ENCODE data around the gene KCNQ1.
A peak's percentile ranks its signal among the peaks of the same experiment; 100 is the strongest.

Gene KCNQ1

DNA sequence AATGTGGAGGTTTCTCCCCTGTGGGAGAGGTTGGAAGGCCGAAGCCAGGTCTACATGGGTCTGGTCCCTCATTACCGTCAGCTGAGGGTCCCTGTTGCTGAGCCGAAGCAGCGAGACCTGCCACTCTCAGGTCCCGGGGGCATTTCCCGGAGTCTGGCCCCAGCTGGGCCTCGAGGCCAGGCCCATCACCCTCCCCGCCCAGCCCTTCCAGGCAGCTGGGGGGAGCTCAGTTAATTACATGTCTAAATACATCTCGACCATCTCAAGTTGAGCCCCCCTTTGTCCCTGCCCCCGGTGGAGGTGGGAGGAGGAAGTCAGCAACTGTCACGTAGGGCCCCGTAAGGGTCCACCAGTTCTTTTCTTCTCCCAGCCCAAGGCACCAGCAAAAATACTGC, 437.2 kb downstream of the KCNQ1 start:
- Histone ChIP-seq H2BK15ac (ENCODE audit: low read depth, poor library complexity, severe bottlenecking) (no peak overlapping the region), H2BK12ac (ENCODE audit: low read length in 2 of 2) (no peak overlapping the region), H3K4me1 (ENCODE audit: control insufficient read depth, insufficient read depth, low read depth, low read length) (peaks cover 36% of the 10 kb centered on the region), H4K91ac (ENCODE audit: low read length) (peak overlapping the region; percentile 43), H3K23ac (ENCODE audit: low read length in 2 of 2) (no peak overlapping the region), H3K4ac (ENCODE audit: low read depth in 1 of 2, low read length in 2 of 2) (no peak overlapping the region), H2BK5ac (ENCODE audit: low read depth, low read length, poor library complexity, severe bottlenecking) (no peak overlapping the region), H3K27me3 (ENCODE audit: control insufficient read depth in 1 of 2, insufficient read depth in 1 of 2, low read length in 2 of 2) (peaks cover 0 to 19% of the 10 kb centered on the region in 2 experiments), H3K36me3 (ENCODE audit: control insufficient read depth in 1 of 2, insufficient read depth in 2 of 2, low read depth in 1 of 2, low read length in 2 of 2) (peaks cover 0 to 18% of the 10 kb centered on the region in 2 experiments), H3K4me3 (ENCODE audit: insufficient read depth in 1 of 2, low read depth in 1 of 2, low read length in 2 of 2) (no peak overlapping the region), H2BK120ac (ENCODE audit: low read depth, low read length) (no peak overlapping the region), H3K9ac (ENCODE audit: low read length) (no peak overlapping the region), H2AFZ (ENCODE audit: low read depth, low read length) (no peak overlapping the region), H3K4me2 (ENCODE audit: low read length, poor library complexity, severe bottlenecking) (no peak overlapping the region), H3K9me3 (ENCODE audit: control insufficient read depth, low read length) (no peaks in the 10 kb centered on the region), H3K14ac (ENCODE audit: low read length in 2 of 2) (no peak overlapping the region), H4K8ac (ENCODE audit: low read length) (no peak overlapping the region), H2AK5ac (ENCODE audit: low read length, severe bottlenecking) (peak overlapping the region; percentile 5), H3K18ac (ENCODE audit: low read depth in 1 of 2, low read length in 2 of 2) (no peak overlapping the region), H3K79me1 (replicated peaks; ENCODE audit: low read length, poor library complexity, severe bottlenecking) (peaks cover 8% of the 10 kb centered on the region), H3K27ac (ENCODE audit: low read length, poor library complexity, severe bottlenecking) (no peak overlapping the region)
- 75% methylated on average over 11 of the region's 12 CpGs for WGBS
- no peak for DNase-seq

DNA sequence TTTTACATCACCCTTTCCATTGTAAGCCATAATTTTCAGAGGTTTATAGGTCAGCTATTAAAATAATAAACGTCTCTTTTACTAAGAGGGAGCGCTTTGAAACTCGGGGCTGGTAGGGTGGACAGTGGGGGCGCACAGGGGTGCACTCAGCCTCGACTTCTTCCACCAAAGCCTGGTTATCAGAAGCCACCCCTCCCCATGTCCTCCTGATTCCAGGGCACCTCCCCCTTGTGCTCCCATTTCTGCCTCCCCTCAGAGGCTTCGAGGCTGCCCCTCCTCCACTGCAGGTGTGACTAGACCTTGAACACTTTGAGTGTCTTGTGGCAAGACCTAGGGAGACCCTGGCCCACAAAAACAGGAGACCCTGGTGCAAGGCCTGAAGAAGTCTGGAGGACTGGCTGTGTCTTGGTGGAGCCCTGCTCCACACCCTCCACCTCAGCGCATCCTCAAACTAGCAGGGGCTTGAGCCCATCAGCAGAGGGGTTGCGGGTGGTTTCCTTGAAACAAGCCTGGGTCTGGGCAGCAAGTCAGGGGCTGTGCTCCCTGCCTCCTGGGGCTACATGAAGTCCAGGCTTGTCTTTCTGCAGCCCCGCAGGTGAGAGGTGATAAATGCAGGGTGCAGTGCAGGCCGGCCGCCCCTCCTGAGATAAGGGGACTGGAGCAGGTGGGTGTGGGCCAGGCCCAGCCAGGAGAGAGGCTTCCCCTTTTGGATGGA, 437.7 kb downstream of the KCNQ1 start:
- DNase-seq, result no peak
- Histone ChIP-seq H3K23ac (ENCODE audit: low read length in 2 of 2) (no peak overlapping the region), H2BK12ac (ENCODE audit: low read length in 2 of 2) (no peak overlapping the region), H3K14ac (ENCODE audit: low read length in 2 of 2) (no peak overlapping the region), H3K4ac (ENCODE audit: low read depth in 1 of 2, low read length in 2 of 2) (no peak overlapping the region), H3K27me3 (ENCODE audit: control insufficient read depth in 1 of 2, insufficient read depth in 1 of 2, low read length in 2 of 2) (peaks cover 0 to 19% of the 10 kb centered on the region in 2 experiments), H4K91ac (ENCODE audit: low read length) (no peak overlapping the region), H2BK5ac (ENCODE audit: low read depth, low read length, poor library complexity, severe bottlenecking) (no peak overlapping the region), H3K79me1 (replicated peaks; ENCODE audit: low read length, poor library complexity, severe bottlenecking) (peaks cover 8% of the 10 kb centered on the region), H3K4me3 (ENCODE audit: insufficient read depth in 1 of 2, low read depth in 1 of 2, low read length in 2 of 2) (peak overlapping the region; percentile 31 to 81), H2AFZ (ENCODE audit: low read depth, low read length) (no peak overlapping the region), H3K9ac (ENCODE audit: low read length) (peak overlapping the region; percentile 80), H3K9me3 (ENCODE audit: control insufficient read depth, low read length) (no peaks in the 10 kb centered on the region), H3K4me2 (ENCODE audit: low read length, poor library complexity, severe bottlenecking) (peak overlapping the region; percentile 53), H4K8ac (ENCODE audit: low read length) (no peak overlapping the region), H2BK120ac (ENCODE audit: low read depth, low read length) (no peak overlapping the region), H2BK15ac (ENCODE audit: low read depth, poor library complexity, severe bottlenecking) (no peak overlapping the region), H3K4me1 (ENCODE audit: control insufficient read depth, insufficient read depth, low read depth, low read length) (peaks cover 39% of the 10 kb centered on the region), H3K18ac (ENCODE audit: low read depth in 1 of 2, low read length in 2 of 2) (no peak overlapping the region), H3K36me3 (ENCODE audit: control insufficient read depth in 1 of 2, insufficient read depth in 2 of 2, low read depth in 1 of 2, low read length in 2 of 2) (peaks cover 0 to 18% of the 10 kb centered on the region in 2 experiments), H2AK5ac (ENCODE audit: low read length, severe bottlenecking) (no peak overlapping the region), H3K27ac (ENCODE audit: low read length, poor library complexity, severe bottlenecking) (no peak overlapping the region)
- WGBS, result 87% methylated on average over 11 of the region's 11 CpGs

DNA sequence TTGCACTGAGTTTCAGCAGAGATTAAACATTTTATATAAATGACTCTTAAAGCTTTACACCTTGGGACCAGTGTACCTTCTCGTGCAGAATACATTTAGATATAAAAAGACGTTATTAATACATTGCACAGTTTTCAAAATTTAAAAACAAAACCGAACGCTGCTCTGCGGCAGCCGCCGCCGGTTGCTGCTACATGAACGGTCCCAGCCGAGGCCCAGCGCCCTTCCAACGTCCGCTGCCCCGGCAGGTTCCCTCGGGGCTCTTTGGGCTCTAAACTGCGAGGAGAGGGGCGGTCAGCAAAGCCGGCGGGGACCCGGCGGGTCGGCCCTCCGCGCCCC, 438.8 kb downstream of the KCNQ1 start:
- peak overlapping the region in 1 of 2 experiments; percentile 42 for H3K14ac ChIP-seq (ENCODE audit: low read length in 2 of 2)
- H3K23ac ChIP-seq (ENCODE audit: low read length in 2 of 2), result peak overlapping the region in 1 of 2 experiments; percentile 79
- H2BK12ac ChIP-seq (ENCODE audit: low read length in 2 of 2), result peak overlapping the region in 1 of 2 experiments; percentile 73
- peak overlapping the region; percentile 61 for H4K8ac ChIP-seq (ENCODE audit: low read length)
- H3K36me3 ChIP-seq (ENCODE audit: control insufficient read depth in 1 of 2, insufficient read depth in 2 of 2, low read depth in 1 of 2, low read length in 2 of 2), result peaks cover 0 to 18% of the 10 kb centered on the region in 2 experiments
- no peak overlapping the region for H2AK5ac ChIP-seq (ENCODE audit: low read length, severe bottlenecking)
- WGBS, result 9% methylated on average over 21 of the region's 24 CpGs
- peak overlapping the region; percentile 80 for H3K4me2 ChIP-seq (ENCODE audit: low read length, poor library complexity, severe bottlenecking)
- peak overlapping the region; percentile 77 to 81 for H3K4me3 ChIP-seq (ENCODE audit: insufficient read depth in 1 of 2, low read depth in 1 of 2, low read length in 2 of 2)
- no peak overlapping the region for H2AFZ ChIP-seq (ENCODE audit: low read depth, low read length)
- peak overlapping the region; percentile 80 for H3K9ac ChIP-seq (ENCODE audit: low read length)
- peak overlapping the region; percentile 85 for H2BK15ac ChIP-seq (ENCODE audit: low read depth, poor library complexity, severe bottlenecking)
- DNase-seq, result no peak
- peaks cover 0 to 19% of the 10 kb centered on the region in 2 experiments for H3K27me3 ChIP-seq (ENCODE audit: control insufficient read depth in 1 of 2, insufficient read depth in 1 of 2, low read length in 2 of 2)
- peak overlapping the region; percentile 87 for H2BK120ac ChIP-seq (ENCODE audit: low read depth, low read length)
- peaks cover 45% of the 10 kb centered on the region for H3K4me1 ChIP-seq (ENCODE audit: control insufficient read depth, insufficient read depth, low read depth, low read length)
- H2BK5ac ChIP-seq (ENCODE audit: low read depth, low read length, poor library complexity, severe bottlenecking), result no peak overlapping the region
- no peak overlapping the region for H3K27ac ChIP-seq (ENCODE audit: low read length, poor library complexity, severe bottlenecking)
- peak overlapping the region; percentile 15 to 91 for H3K18ac ChIP-seq (ENCODE audit: low read depth in 1 of 2, low read length in 2 of 2)
- H3K79me1 ChIP-seq (replicated peaks; ENCODE audit: low read length, poor library complexity, severe bottlenecking), result peaks cover 8% of the 10 kb centered on the region
- H4K91ac ChIP-seq (ENCODE audit: low read length), result peak overlapping the region; percentile 90
- peak overlapping the region in 1 of 2 experiments; percentile 71 for H3K4ac ChIP-seq (ENCODE audit: low read depth in 1 of 2, low read length in 2 of 2)
- H3K9me3 ChIP-seq (ENCODE audit: control insufficient read depth, low read length), result no peaks in the 10 kb centered on the region

DNA sequence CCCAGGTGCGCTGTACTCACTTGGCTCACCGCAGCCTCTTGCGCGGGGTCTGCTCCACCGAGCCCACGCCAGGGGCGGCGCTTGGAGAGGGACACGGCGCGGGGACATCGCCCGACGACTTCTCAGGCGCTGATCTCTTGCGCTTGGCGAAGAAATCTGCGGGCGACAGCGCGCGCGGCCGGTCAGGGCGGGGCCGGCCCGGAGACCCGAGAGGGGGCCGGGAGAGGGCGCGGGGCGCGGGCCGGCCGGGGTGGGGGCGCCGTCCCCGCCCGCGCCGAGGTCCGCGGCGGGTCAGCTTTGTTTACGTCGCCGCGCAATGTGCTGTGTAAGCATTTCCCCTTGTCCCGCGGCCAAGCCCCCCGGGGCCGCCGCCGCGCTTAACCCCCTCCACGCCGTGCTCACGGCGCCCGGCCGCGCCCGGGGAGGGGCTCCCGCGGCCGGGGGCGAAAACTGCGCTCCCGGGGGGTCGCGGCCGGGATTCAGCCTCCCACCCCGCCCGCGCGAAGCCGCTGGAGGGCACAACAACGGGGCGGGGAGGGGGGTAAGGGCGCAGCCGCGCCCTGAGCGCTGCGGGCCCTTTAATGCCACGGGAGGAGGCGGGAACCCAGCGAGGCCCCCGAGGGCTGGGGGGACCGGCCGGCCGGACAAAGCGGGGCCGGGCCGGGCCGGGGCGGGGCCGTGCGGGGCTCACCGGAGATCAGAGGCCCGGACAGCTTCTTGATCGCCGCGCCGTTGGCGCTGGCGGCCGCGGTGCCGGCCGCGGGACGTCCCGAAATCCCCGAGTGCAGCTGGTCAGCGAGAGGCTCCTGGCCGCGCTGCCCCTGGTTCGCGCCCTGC, 439.4 kb downstream of the KCNQ1 start:
- Histone ChIP-seq H2BK15ac (ENCODE audit: low read depth, poor library complexity, severe bottlenecking) (peak overlapping the region; percentile 85), H3K4me1 (ENCODE audit: control insufficient read depth, insufficient read depth, low read depth, low read length) (peaks cover 45% of the 10 kb centered on the region), H3K14ac (ENCODE audit: low read length in 2 of 2) (peak overlapping the region in 1 of 2 experiments; percentile 42), H2AK5ac (ENCODE audit: low read length, severe bottlenecking) (no peak overlapping the region), H3K23ac (ENCODE audit: low read length in 2 of 2) (peak overlapping the region in 1 of 2 experiments; percentile 79), H2BK5ac (ENCODE audit: low read depth, low read length, poor library complexity, severe bottlenecking) (peak overlapping the region; percentile 33), H4K91ac (ENCODE audit: low read length) (peak overlapping the region; percentile 90), H3K4me2 (ENCODE audit: low read length, poor library complexity, severe bottlenecking) (peak overlapping the region; percentile 80), H2AFZ (ENCODE audit: low read depth, low read length) (no peak overlapping the region), H3K27me3 (ENCODE audit: control insufficient read depth in 1 of 2, insufficient read depth in 1 of 2, low read length in 2 of 2) (peaks cover 0 to 19% of the 10 kb centered on the region in 2 experiments), H3K18ac (ENCODE audit: low read depth in 1 of 2, low read length in 2 of 2) (peak overlapping the region; percentile 64 to 91), H3K27ac (ENCODE audit: low read length, poor library complexity, severe bottlenecking) (no peak overlapping the region), H2BK120ac (ENCODE audit: low read depth, low read length) (peak overlapping the region; percentile 87), H4K8ac (ENCODE audit: low read length) (peak overlapping the region; percentile 74), H2BK12ac (ENCODE audit: low read length in 2 of 2) (peak overlapping the region in 1 of 2 experiments; percentile 73), H3K36me3 (ENCODE audit: control insufficient read depth in 1 of 2, insufficient read depth in 2 of 2, low read depth in 1 of 2, low read length in 2 of 2) (peaks cover 0 to 12% of the 10 kb centered on the region in 2 experiments), H3K9ac (ENCODE audit: low read length) (peak overlapping the region; percentile 80), H3K4me3 (ENCODE audit: insufficient read depth in 1 of 2, low read depth in 1 of 2, low read length in 2 of 2) (peak overlapping the region; percentile 77 to 81), H3K4ac (ENCODE audit: low read depth in 1 of 2, low read length in 2 of 2) (peak overlapping the region in 1 of 2 experiments; percentile 71), H3K9me3 (ENCODE audit: control insufficient read depth, low read length) (no peaks in the 10 kb centered on the region), H3K79me1 (replicated peaks; ENCODE audit: low read length, poor library complexity, severe bottlenecking) (peaks cover 8% of the 10 kb centered on the region)
- peak; percentile 46 for DNase-seq
- WGBS, result under 1% methylated on average over 81 of the region's 119 CpGs

Data from mesenchymal stem cell (in vitro differentiated cells and primary cell).